Activated T-cell treated with anti-CD3 and anti-CD28 coated beads, Interleukin-2, amount 50 U/mL, for 4 hours (primary cell): ENCODE measurements around the gene HK1. TPM values are rescaled to one million over a fixed set of nuclear protein-coding genes. Genes with fewer than 3 reads are reported as not detected.
A peak's percentile ranks its signal among the peaks of the same experiment; 100 is the strongest.
"Not testable (repeated sequence)": the region's sequence is repeated elsewhere in the genome, so short reads cannot be mapped to it uniquely, and the experiment has no call there.

ENCODE experiments used
- ATAC-seq, 2 donors: fragments of 200-7000 bp; cut with Tn5 transposase; one replicate each; pipeline ENCODE4 v1.10.0; 2021
- DNase-seq: peaks from one replicate; pipeline ENCODE4 v3.0.0-alpha.2; 2020
- H3K27me3 Mint-ChIP-seq: one replicate; pipeline ENCODE4 v1.8.0; 2021; ENCODE audit warnings: low read depth, mixed read lengths
- H3K36me3 Mint-ChIP-seq: one replicate; pipeline ENCODE4 v1.8.0; 2022; ENCODE audit warnings: mixed read lengths; ENCODE audit not compliant: insufficient read depth
- H3K4me1 Mint-ChIP-seq: one replicate; pipeline ENCODE4 v1.8.0; 2021; ENCODE audit warnings: low read depth, mixed read lengths
- H3K4me3 Mint-ChIP-seq: one replicate; pipeline ENCODE4 v1.8.0; 2021; ENCODE audit warnings: mild to moderate bottlenecking, moderate library complexity, mixed read lengths
- H3K9me3 Mint-ChIP-seq: one replicate; pipeline ENCODE4 v1.8.0; 2021; ENCODE audit warnings: mixed read lengths
- total RNA-seq, 3 donors: library from RNA; stranded (reverse); gene quantifications; one replicate each; pipeline ENCODE4 v1.2.1, GENCODE V29; 2021

Gene HK1
- total RNA-seq, 3 donors from 2014 or later: 147 to 169 (median 165) TPM

DNA sequence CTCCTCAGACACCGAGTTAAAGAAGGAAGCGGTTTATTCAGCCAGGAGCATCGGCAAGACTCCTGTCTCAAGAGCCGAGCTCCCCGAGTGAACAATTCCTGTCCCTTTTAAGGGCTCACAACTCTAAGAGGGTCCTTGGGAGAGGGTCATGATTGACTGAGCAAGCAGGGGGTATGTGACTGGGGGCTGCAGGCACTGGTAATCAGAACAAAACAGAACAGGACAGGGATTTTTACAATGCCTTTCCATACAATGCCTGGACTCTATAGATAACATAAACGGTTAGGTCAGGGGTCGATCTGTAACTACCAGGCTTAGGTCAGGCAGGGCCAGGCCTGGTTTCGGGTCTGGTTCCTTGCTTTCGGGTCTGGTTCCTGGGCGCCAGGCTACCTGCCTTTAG, 30.0 kb downstream of the HK1 start:
- ATAC-seq, DNase-seq, H3K9me3 Mint-ChIP-seq, H3K4me3 Mint-ChIP-seq, H3K36me3 Mint-ChIP-seq, H3K27me3 Mint-ChIP-seq, H3K4me1 Mint-ChIP-seq: not testable (repeated sequence)

DNA sequence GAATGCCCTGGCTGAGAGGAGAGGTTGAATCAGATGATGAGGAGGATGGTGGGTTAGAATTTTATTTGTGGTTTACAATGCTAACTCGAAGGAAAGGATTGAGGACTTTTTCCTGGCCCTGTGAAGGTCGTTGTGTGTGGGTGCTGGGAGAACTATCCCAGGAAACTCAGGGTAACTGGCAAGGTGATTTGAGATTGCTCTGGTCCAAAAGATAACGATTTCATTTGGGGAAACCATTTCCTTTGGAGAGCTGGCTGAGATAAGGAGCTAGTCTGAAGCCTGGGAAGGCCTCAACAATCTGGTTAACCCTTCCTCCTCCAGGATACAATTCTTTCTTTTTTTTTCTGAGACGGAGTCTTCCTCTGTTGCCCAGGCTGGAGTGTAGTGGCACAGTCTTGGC, 33.0 kb downstream of the HK1 start:
- no peaks in the 10 kb centered on the region for H3K9me3 Mint-ChIP-seq
- no peaks in the 10 kb centered on the region for H3K36me3 Mint-ChIP-seq
- no peaks in the 10 kb centered on the region for H3K27me3 Mint-ChIP-seq
- ATAC-seq: no peak
- H3K4me3 Mint-ChIP-seq: no peak overlapping the region
- H3K4me1 Mint-ChIP-seq: peaks cover 3% of the 10 kb centered on the region
- no peak for DNase-seq

DNA sequence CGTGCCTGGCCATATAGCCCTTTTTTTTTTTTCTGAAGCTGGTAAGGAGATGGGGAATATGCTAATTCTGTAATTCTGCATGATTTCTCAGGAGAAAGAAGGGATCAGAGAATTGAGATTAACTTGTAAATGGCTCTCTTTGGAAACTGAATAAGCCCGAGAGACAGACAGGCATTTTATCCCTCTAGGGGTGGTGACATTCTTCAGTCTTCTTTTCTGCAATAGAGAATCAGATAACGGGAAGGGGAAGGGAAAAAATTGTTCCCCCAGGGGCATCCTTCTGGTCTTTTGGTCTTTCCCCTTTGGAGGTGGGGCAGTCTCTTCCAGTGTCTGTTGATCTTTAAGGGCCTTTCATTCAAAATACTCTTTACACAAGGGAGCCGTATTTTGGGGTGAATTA, 34.2 kb downstream of the HK1 start:
- H3K4me1 Mint-ChIP-seq: peaks cover 8% of the 10 kb centered on the region

DNA sequence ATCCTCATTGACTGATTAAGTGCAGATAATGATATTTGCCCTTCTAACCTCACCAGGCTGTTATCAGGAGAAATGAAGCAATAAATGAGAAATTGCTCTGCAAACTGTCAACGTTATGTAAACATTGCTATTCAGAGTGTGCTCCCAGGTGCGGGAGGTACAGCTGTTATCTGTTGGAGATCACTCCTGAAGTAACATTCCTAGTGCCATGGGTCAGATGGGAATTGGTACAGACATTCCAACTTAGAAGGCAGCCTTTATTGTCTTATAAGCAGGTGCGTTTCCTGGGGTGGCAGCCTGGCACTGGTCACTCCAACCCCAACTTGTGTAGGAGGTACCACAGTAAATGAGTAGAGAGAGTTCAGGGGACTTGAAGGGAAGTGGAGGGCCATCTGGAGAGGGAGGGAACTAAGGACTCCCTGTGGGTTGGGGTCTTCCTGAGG, 36.8 kb downstream of the HK1 start:
- Mint-ChIP-seq H3K4me1 (peaks cover 16% of the 10 kb centered on the region), H3K27me3 (no peaks in the 10 kb centered on the region), H3K9me3 (no peaks in the 10 kb centered on the region), H3K36me3 (no peaks in the 10 kb centered on the region), H3K4me3 (no peak overlapping the region)
- no peak for ATAC-seq
- no peak for DNase-seq

More for the DNA sequence above, 34.2 kb downstream of the HK1 start:
- Mint-ChIP-seq H3K27me3 (no peaks in the 10 kb centered on the region), H3K36me3 (no peaks in the 10 kb centered on the region), H3K9me3 (no peaks in the 10 kb centered on the region), H3K4me3 (no peak overlapping the region)
- no peak for ATAC-seq
- no peak for DNase-seq

DNA sequence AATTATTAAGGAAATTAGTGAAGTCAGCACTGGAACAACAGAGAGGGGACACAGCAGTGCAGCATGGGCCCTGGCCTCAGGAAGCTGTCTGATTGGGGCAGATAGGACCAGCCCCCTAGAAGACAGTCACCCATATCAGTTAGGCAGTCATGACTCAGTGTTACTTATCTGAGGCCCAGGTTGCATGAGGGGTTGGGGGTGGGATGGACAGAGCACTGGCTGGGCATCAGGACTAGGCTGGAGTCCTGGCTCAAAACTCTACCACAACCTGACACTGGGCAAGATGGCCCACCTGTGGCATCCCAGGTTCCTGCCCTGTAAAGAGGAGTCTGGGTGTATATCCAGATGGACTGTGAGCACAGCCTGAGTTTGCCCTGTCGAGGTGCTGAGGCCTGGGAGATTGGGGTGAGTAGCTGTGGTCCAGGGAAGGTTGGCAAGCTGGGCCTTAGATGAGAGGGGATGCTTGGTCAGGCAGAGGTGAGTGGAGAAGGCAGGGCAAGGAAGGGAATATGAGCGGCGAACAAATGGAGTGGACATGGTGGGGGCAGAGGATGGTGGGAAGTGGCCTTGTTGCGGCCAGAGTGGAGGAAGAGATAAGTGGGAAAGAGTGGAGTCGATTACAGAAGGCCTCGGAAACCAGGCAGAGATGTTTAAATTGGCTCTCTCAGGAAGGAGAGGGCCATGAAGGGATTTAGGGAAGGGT, 37.5 kb downstream of the HK1 start:
- Mint-ChIP-seq H3K27me3 (no peaks in the 10 kb centered on the region), H3K9me3 (no peaks in the 10 kb centered on the region), H3K4me3 (no peak overlapping the region), H3K36me3 (no peaks in the 10 kb centered on the region), H3K4me1 (peaks cover 21% of the 10 kb centered on the region)
- DNase-seq (no peak), ATAC-seq (no peak)

DNA sequence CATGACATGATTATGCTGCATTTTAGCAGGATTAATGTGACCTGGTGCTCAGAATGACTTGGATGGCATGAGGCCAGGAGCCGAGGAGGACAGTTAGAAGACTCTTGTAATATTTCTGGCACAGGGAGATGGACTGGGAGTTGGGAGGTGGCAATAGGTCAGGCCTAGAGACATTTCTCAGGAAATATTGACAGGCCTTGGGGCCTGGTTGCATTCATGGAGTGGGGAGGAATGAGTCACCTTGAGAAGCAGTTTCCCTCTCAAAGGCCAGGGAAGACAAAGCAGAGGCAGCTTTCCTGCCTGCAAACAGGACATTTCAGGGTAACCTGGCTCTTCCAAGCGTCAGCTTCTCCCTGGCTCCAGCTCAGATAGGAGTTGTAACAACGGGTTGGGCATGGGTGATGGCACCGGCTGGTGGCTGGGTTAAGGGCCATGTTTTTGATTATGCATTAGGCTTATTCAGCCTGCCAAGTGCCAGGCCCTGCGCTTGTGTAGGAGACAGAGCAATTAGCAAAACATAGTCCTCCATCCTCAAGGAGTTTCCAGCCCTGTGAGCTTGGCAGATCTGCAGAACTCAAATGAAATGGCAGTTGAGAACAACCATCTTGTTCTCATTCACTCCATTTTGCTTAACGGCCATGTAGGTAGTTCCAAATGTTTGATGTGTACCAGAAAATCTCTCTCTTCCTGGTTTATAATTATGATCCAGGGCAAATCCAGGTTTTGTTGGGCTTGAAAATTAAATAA, 38.2 kb downstream of the HK1 start:
- Mint-ChIP-seq H3K4me1 (peaks cover 28% of the 10 kb centered on the region), H3K4me3 (no peak overlapping the region), H3K9me3 (no peaks in the 10 kb centered on the region), H3K27me3 (no peaks in the 10 kb centered on the region), H3K36me3 (no peaks in the 10 kb centered on the region)
- no peak for ATAC-seq
- DNase-seq: no peak

DNA sequence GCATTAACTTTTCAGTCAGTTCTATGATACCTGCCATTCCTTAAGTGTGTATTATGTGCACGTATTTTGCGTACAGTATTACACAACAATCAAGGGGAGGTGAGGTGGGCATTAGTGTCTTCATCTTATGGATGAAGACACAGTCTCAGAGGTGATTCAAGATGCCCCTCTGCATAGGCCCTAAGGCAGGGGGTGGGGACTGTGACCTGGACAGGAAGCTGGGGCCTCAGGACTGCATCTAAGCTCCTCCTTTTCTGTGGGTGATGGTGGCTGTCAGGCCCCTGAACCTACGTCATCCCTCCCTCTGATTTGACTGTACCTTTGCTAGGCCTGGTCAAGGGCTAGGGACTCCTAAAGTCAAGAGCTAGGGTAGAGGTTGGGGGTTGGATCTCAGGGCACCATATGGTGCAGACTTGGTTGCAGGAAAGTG, 38.9 kb downstream of the HK1 start:
- DNase-seq (no peak), ATAC-seq (no peak)
- H3K27me3 Mint-ChIP-seq: no peaks in the 10 kb centered on the region
- H3K9me3 Mint-ChIP-seq: no peaks in the 10 kb centered on the region
- H3K4me3 Mint-ChIP-seq: peak overlapping the region; percentile 98
- no peaks in the 10 kb centered on the region for H3K36me3 Mint-ChIP-seq
- H3K4me1 Mint-ChIP-seq: peaks cover 35% of the 10 kb centered on the region

DNA sequence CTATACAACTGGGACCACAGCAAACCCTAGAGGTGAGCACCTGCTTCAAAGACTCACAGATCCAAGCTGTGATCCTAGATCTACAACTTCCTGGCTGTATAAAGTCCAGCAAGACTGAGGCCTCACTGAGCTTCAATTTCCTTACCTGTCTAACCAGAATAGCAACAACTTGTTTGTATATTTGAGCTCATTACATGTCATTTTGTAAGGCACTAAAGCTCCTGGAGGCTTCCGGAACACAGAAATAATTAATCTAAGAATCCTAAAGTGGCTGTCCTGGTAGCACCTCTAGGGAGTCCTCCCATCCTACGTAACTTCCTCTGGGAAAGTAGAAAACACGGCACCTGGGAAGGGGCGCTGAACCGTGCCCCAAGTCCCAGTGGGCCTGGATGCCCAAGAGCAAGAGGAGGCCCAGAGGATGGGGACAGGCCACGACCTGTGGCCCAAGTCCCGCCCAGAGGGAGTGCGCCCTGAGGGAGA, 39.4 kb downstream of the HK1 start:
- Mint-ChIP-seq H3K4me3 (peak overlapping the region; percentile 98), H3K4me1 (peaks cover 37% of the 10 kb centered on the region), H3K27me3 (no peaks in the 10 kb centered on the region), H3K9me3 (no peaks in the 10 kb centered on the region), H3K36me3 (no peaks in the 10 kb centered on the region)
- ATAC-seq (no peak), DNase-seq (no peak)

DNA sequence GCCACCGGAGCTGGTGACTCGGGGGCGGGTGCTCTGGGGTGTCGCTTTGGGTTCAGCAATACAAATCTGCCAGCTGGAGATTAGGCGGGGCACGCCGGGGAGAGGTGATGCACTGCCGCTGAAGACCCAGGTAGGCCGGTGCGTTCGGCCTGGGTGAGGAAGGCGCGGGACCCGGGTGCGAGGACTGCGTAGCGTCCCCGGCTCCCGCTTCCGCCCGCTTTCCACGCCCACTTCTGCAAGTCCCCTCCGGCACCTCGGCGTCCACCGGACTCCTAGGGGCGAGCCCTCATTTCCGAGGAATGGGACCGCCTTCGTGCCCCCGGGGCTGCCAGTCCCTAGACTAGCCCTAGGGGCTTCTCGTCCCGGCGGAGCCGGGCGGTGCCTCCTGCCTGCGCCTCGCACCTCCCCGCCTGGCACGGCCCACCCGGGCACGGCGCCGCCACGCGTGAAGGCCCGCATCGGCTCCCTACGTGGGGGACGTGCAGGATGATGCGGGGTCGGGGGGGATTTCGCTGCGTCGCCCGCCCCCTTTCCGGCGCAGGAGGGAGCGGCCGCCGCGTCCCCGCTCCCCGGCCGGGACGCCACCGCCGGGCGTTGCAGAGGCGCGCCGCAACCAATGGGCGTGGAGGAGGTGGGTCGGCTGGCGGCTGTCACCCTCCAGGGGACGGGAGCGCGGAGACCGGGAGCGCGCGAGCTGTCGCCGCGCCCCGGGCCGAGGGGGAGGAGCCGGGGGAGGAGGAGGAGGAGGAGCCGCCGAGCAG, 40.0 kb downstream of the HK1 start:
- H3K4me1 Mint-ChIP-seq: peaks cover 41% of the 10 kb centered on the region
- DNase-seq (peak; percentile 89), ATAC-seq (peak; percentile 91 to 92)
- H3K27me3 Mint-ChIP-seq: no peaks in the 10 kb centered on the region
- H3K9me3 Mint-ChIP-seq: no peaks in the 10 kb centered on the region
- no peaks in the 10 kb centered on the region for H3K36me3 Mint-ChIP-seq
- H3K4me3 Mint-ChIP-seq: peak overlapping the region; percentile 98

DNA sequence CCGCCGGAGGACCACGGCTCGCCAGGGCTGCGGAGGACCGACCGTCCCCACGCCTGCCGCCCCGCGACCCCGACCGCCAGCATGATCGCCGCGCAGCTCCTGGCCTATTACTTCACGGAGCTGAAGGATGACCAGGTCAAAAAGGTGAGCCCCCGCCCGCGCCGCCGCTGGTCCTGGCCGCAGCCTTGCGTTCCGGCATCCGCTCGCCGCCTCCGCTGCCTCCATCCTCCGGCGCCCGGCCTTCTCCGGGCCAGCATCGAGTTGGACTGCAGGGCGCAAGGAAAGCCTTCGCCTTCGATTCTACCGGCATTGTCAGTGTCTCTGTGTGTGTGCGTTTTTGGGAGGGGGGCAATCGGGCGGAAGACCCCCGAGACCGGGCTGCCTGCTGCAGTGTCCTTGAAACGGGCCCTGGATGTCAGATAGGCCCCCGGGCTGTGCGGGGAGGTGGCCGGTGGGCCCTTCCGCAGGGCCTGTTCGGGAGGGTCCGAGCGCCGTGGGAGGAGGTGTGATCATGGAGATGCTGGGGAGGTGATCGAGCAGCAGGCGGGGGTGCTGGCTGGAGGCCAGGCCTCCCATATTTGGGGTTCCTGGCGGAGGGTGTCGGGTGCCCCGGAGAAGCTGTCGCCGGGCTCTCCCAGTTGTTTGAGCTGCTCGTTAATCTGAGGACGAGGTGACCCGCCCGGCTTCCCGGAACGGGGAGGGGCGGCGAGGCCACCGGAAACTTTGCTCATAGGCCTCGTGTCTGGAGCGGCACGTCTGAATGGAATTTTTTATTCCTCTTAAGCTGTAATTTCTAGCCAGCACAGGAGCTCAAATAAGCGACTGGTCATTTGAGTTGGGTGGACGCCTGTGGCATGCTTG, 40.8 kb downstream of the HK1 start:
- DNase-seq (peak; percentile 79), ATAC-seq (peak; percentile 39 to 44)
- Mint-ChIP-seq H3K36me3 (no peaks in the 10 kb centered on the region), H3K4me1 (peaks cover 48% of the 10 kb centered on the region), H3K4me3 (peak overlapping the region; percentile 98), H3K9me3 (no peaks in the 10 kb centered on the region), H3K27me3 (no peaks in the 10 kb centered on the region)

DNA sequence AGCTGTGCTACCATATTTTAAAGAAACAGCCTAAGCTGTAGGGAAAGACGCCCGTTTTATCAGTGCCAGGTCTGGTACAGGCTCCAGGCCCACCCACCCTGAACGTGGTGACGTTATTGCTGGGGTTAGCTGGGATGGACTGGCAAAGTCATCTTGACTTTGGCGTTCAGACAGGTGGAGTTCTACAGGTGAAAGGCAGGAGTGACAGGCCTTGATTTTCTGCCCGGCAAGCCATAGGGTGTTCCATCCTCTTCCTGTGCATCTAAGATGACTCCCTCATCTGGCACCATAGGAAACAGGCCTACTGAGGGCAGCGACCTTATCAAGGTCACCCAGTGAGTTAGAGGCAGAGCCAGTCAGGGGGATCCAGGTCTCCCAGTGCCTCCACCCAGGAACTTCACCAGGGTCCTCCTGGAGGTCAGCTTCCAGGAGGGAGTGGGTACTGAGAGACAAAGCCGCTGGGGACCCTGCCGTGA, 41.6 kb downstream of the HK1 start:
- ATAC-seq (no peak), DNase-seq (no peak)
- Mint-ChIP-seq H3K27me3 (no peaks in the 10 kb centered on the region), H3K36me3 (no peaks in the 10 kb centered on the region), H3K4me3 (peak overlapping the region; percentile 98), H3K4me1 (peaks cover 52% of the 10 kb centered on the region), H3K9me3 (no peaks in the 10 kb centered on the region)

DNA sequence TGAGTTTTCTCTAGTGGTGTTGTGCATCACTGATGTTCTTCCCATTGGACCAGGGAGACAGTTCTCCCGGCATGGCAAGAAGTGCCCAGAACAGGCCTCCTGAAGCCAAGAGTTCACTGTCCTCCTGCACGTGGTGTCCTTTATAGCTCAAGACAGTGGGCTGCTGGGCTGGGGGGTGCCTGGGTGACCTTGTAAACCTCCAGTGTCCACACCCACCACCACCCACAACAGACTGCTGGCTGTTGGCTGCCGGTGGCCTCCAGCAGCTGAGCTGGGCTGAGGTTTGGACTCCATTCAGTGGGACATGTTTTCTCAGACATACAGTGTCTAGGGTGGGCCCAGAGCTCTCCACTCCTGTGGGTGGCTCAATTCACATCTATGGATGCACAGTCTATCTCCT, 42.2 kb downstream of the HK1 start:
- DNase-seq (no peak), ATAC-seq (no peak)
- H3K4me1 Mint-ChIP-seq: peaks cover 52% of the 10 kb centered on the region
- peak overlapping the region; percentile 98 for H3K4me3 Mint-ChIP-seq
- no peaks in the 10 kb centered on the region for H3K36me3 Mint-ChIP-seq
- H3K9me3 Mint-ChIP-seq: no peaks in the 10 kb centered on the region
- H3K27me3 Mint-ChIP-seq: no peaks in the 10 kb centered on the region

DNA sequence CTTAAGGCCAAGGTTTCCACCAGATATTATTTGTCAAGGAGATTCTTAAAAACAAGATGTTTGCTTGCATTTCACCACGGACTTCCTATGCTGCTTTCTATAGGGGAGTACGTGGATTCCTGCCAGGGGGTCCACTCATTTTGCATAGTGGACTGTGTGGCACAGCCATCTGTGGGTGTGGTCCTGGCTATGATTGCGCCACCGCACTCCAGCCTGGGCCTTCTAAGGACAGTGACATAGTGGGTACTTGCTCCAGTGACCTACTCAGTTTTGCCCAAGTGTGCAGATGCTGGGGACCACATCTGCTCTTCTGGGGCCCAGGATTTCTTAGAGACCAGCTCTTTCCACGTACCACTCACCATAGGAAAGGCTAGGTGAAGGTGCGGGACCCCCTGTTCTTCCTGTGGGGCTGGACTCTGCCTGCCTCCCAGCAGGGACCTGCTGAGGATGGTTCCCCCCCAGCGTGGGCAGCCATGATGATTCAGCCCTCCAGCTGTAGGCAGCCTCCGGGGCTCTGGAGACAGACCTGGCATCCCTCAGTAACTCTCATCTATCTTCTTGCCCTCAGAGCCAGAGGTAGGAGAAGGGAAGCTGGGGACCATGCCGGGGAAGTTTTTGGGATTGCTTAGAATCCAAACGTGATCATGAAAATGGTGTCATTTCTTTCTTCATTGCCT, 42.9 kb downstream of the HK1 start:
- Mint-ChIP-seq H3K9me3 (no peaks in the 10 kb centered on the region), H3K4me1 (peaks cover 57% of the 10 kb centered on the region), H3K27me3 (no peaks in the 10 kb centered on the region), H3K4me3 (peak overlapping the region; percentile 98), H3K36me3 (no peaks in the 10 kb centered on the region)
- DNase-seq: no peak
- ATAC-seq: no peak
